ENCODE results near the gene ZNF175.

ZNF175 gene

DNA sequence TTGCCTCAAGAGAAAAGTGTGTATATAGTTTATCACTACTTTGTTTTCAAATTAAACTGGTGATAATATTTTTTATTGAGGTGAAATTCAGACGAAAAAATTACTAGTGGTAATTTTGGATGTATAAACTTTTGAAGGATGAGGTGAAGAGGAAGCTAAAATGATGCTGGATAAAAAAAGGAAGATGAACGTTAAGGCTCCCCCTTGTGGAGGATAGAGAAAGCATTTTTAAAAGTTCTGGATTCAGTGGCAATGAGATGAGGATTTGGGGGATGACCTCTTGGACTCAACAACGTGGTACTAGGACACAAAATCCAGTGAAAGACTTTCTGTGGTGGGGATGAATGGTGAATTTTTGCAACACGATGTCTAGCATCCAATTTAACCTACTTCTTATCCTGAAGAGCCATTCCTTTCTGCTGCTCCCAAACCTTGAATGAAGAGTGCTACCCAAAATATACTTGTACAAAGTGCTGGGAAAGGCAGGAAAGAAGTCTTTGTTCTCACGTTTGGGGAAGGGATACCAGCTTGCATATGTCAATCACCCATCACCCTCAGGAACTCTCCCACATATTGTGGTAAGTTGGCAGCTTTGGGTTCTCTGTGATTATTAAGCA, 66.4 kb downstream of the ZNF175 start:
- no peak for DNase-seq

DNA sequence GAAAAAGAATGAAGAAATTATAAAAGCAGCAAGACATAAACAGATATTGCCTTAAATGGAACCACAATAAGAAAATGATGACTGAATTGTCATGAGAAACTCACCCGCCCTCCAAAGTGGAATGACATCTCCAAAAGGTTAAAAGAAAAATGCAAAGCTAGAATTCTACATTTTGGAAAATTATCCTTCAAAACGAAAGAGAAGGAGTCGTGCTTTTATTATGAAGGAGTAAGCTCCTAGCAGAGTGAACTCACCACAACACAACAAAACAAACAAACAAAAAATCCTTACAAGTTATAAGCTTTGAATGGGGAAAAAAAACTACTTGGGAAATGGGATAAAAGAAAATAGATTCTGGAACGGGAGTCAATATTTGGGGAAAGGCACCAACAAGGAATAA, 68.8 kb downstream of the ZNF175 start:
- DNase-seq, result no peak

DNA sequence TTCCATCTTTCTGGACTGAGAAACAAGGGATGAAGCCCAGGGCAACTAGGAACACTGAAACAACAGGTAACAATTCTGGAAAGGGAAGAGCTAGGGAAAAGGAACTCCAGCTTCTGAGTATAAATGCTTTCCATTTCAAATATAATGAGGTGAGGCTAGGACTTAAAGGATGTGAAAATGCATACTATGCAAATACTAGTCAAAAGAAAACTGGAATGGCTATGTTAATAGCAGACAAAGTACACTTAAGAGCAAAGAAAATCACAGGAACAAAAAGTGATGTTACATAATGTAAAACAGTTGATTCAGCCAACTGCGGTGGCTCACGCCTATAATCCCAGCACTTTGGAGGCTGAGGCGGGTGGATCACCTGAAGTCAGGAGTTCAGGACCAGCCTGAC, 69.3 kb downstream of the ZNF175 start:
- DNase-seq, result no peak

DNA sequence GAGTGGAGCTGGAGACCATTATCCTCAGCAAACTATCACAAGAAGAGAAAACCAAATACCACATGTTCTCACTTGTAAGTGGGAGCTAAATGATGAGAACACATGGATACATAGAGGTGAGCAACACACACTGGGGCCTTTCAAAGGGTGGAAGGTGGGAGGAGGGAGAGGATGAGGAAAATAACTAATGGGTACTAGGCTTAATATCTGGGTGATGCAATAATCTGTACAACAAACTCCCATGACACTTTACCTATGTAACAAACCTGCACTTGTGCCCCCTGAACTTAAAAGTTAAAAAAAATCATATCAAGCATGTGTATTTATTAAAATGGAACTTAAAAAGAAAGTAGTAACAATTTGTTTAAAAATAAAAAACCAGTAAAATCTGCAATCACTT, 70.6 kb downstream of the ZNF175 start:
- no peak for DNase-seq

All from activated CD4-positive, alpha-beta T cell treated with anti-CD3 and anti-CD28 coated beads, Interleukin-2, amount 50 U/mL, for 48 hours (primary cell).